ENCODE results near the gene KCNJ8.

DNA sequence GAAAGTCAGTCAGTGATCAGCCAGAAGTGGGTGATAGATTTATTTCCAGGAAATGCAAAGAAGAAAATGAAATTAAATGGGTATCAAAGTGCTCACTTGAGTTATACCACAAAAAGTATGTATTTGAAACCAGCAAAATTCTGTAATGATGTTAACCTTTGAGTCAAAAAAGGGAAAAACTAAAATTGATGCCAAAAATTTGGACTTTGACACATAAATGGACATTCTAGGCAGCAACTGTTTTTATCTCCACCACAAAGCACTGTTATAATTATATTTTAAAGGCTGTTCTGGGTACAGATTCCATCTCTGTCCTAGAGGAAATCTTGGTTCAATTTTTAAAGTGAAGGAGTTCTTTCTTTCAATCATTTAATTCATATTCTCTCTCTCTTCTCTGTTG is 31.7 kb upstream of the KCNJ8 start:
- TF ChIP-seq, protein P1, sequence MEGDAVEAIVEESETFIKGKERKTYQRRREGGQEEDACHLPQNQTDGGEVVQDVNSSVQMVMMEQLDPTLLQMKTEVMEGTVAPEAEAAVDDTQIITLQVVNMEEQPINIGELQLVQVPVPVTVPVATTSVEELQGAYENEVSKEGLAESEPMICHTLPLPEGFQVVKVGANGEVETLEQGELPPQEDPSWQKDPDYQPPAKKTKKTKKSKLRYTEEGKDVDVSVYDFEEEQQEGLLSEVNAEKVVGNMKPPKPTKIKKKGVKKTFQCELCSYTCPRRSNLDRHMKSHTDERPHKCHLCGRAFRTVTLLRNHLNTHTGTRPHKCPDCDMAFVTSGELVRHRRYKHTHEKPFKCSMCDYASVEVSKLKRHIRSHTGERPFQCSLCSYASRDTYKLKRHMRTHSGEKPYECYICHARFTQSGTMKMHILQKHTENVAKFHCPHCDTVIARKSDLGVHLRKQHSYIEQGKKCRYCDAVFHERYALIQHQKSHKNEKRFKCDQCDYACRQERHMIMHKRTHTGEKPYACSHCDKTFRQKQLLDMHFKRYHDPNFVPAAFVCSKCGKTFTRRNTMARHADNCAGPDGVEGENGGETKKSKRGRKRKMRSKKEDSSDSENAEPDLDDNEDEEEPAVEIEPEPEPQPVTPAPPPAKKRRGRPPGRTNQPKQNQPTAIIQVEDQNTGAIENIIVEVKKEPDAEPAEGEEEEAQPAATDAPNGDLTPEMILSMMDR (IDR thresholded peaks at IDR 0.05): no peak
- no peak for TF ChIP-seq POLR2AphosphoS5 (IDR thresholded peaks at IDR 0.05)
- TF ChIP-seq EP300 (IDR thresholded peaks at IDR 0.05): no peak
- TF ChIP-seq POLR2A (IDR thresholded peaks at IDR 0.05; ENCODE audit: low read depth): no peak

Measured in esophagus muscularis mucosa (tissue), 4 donors.